CD14-positive monocyte (primary cell): Measurements from ENCODE around the gene RBM42. TPM values are rescaled to one million over a fixed set of nuclear protein-coding genes. Genes with fewer than 3 reads are reported as not detected.

Experiments used
- DNase-seq, 3 donors: peaks; one replicate each; pipeline ENCODE4 v3.0.0-alpha.2; 2011 to 2022
- H2AFZ ChIP-seq: 2 replicates; pipeline ENCODE4 v1.6.0; 2012; ENCODE audit warnings: mild to moderate bottlenecking, low read depth, low read length, inconsistent platforms; ENCODE audit not compliant: insufficient read depth, poor library complexity, severe bottlenecking
- H3K27ac ChIP-seq, 2 donors: 1 replicate in 1 of 2; 2 replicates in 1 of 2; pipeline ENCODE4 v1.5.1; 2012 to 2013; ENCODE audit warnings: low read length in 2 of 2, control low read depth in 1 of 2, inconsistent platforms in 1 of 2, low read depth in 1 of 2, mild to moderate bottlenecking in 1 of 2
- H3K27me3 ChIP-seq, 2 donors: one replicate each; pipeline versions ENCODE4 v1.6.0 to v1.6.1; 2011 to 2013; ENCODE audit warnings: low read length in 2 of 2; ENCODE audit not compliant: control insufficient read depth in 2 of 2, insufficient read depth in 2 of 2
- H3K36me3 ChIP-seq, 2 donors: replicated peaks in 1 of 2; 1 replicate in 1 of 2; 2 replicates in 1 of 2; pipeline versions ENCODE4 v1.5.1 to v1.6.1; 2012 to 2013; ENCODE audit warnings: low read length in 2 of 2, control low read depth in 1 of 2, inconsistent platforms in 1 of 2, mild to moderate bottlenecking in 1 of 2; ENCODE audit not compliant: insufficient read depth in 2 of 2, control insufficient read depth in 1 of 2
- H3K4me1 ChIP-seq, 2 donors: 1 replicate in 1 of 2; 2 replicates in 1 of 2; pipeline versions ENCODE4 v1.5.1 to v1.6.1; 2012 to 2013; ENCODE audit warnings: low read length in 2 of 2, control low read depth in 1 of 2, inconsistent platforms in 1 of 2, mild to moderate bottlenecking in 1 of 2, moderate library complexity in 1 of 2; ENCODE audit not compliant: insufficient read depth in 2 of 2, control insufficient read depth in 1 of 2
- H3K4me2 ChIP-seq: replicated peaks from 2 replicates; pipeline ENCODE3; 2012; ENCODE audit warnings: low read length, moderate library complexity, mild to moderate bottlenecking; ENCODE audit not compliant: poor library complexity, severe bottlenecking; ENCODE audit errors: extremely low read depth
- H3K4me3 ChIP-seq, 3 experiments: fragments of 200-600 bp in 1 of 3; sonication (generic) in 1 of 3; replicated peaks in 1 of 3; 1 replicate in 2 of 3; 2 replicates in 1 of 3; pipeline ENCODE4 v1.5.1; 2011 to 2013; ENCODE audit warnings: low read length in 3 of 3, mild to moderate bottlenecking in 3 of 3, control low read depth in 2 of 3, low read depth in 2 of 3, inconsistent platforms in 1 of 3, moderate library complexity in 1 of 3
- H3K79me2 ChIP-seq: 2 replicates; pipeline ENCODE4 v1.6.0; 2012; ENCODE audit warnings: mild to moderate bottlenecking, control low read depth, inconsistent platforms, low read length, moderate library complexity; ENCODE audit not compliant: insufficient read depth
- H3K9ac ChIP-seq: 2 replicates; pipeline ENCODE4 v1.6.0; 2017; ENCODE audit warnings: low read length, mild to moderate bottlenecking; ENCODE audit not compliant: insufficient read depth, poor library complexity, severe bottlenecking
- H3K9me3 ChIP-seq, 2 donors: replicated peaks in 1 of 2; 1 replicate in 1 of 2; 2 replicates in 1 of 2; pipeline versions ENCODE4 v1.5.1 to v1.6.1; 2012 to 2013; ENCODE audit warnings: low read length in 2 of 2, control low read depth in 1 of 2; ENCODE audit not compliant: control insufficient read depth in 1 of 2, insufficient read depth in 1 of 2
- H4K20me1 ChIP-seq: 2 replicates; pipeline ENCODE4 v1.6.0; 2012; ENCODE audit warnings: mild to moderate bottlenecking, low read length, control low read depth, moderate library complexity; ENCODE audit not compliant: insufficient read depth
- H3K27ac Mint-ChIP-seq, 7 donors: one replicate each; pipeline ENCODE4 v1.8.0; 2020; ENCODE audit warnings: mild to moderate bottlenecking in 7 of 7, mixed read lengths in 7 of 7, moderate library complexity in 6 of 7, inconsistent platforms in 2 of 7
- H3K27me3 Mint-ChIP-seq, 3 donors: one replicate each; pipeline ENCODE4 v1.8.0; 2021 to 2022; ENCODE audit warnings: low read depth in 3 of 3, mild to moderate bottlenecking in 3 of 3, mixed read lengths in 3 of 3, moderate library complexity in 3 of 3, inconsistent platforms in 1 of 3
- H3K36me3 Mint-ChIP-seq, 2 donors: one replicate each; pipeline ENCODE4 v1.8.0; 2020; ENCODE audit warnings: mixed read lengths in 2 of 2, inconsistent platforms in 1 of 2, mild to moderate bottlenecking in 1 of 2
- H3K4me1 Mint-ChIP-seq: one replicate; pipeline ENCODE4 v1.8.0; 2020; ENCODE audit warnings: mild to moderate bottlenecking, mixed read lengths
- H3K4me3 Mint-ChIP-seq, 2 donors: one replicate each; pipeline ENCODE4 v1.8.0; 2020; ENCODE audit warnings: mild to moderate bottlenecking in 2 of 2, mixed read lengths in 2 of 2, moderate library complexity in 1 of 2
- H3K9me3 Mint-ChIP-seq, 7 donors: one replicate each; pipeline ENCODE4 v1.8.0; 2020 to 2022; ENCODE audit warnings: mixed read lengths in 7 of 7, mild to moderate bottlenecking in 6 of 7, moderate library complexity in 6 of 7, inconsistent platforms in 2 of 7
- WGBS: methylation state at CpG from one replicate; pipeline ENCODE4 v1.1.5; 2013; ENCODE audit warnings: missing lambda C conversion rate; ENCODE audit not compliant: insufficient coverage; 5-methylcytosine and 5-hydroxymethylcytosine counted together
- intact Hi-C, 2 donors: fragments of 100-400 bp; cut with micrococcal nuclease; formaldehyde crosslinking; loops; one replicate each; pipeline versions ENCODE4 v1.15.0 to v1.15.1; 2023
- polyA plus RNA-seq, 3 donors: library from polyadenylated mRNA; depleted of rRNA in 1 of 3; unstranded in 2 of 3; stranded (reverse) in 1 of 3; fragments of 300-500 nt in 2 of 3; fragments of >200 nt in 1 of 3; fragmentation: Illumina TruSeq in 2 of 3; gene quantifications; 1 replicate in 2 of 3; 2 replicates in 1 of 3; pipeline ENCODE4 v1.2.3, GENCODE V29; 2012 to 2021
- TF ChIP-seq, protein P1 (sequence below): fragments of 200-600 bp; IDR thresholded peaks from one replicate; pipeline ENCODE4 v1.8.0; 2022; ENCODE audit warnings: antibody characterized with exemption, mild to moderate bottlenecking

The RBM42 gene
- polyA plus RNA-seq, 3 donors, result 29.5 to 53.3 (median 50.3) TPM

DNA sequence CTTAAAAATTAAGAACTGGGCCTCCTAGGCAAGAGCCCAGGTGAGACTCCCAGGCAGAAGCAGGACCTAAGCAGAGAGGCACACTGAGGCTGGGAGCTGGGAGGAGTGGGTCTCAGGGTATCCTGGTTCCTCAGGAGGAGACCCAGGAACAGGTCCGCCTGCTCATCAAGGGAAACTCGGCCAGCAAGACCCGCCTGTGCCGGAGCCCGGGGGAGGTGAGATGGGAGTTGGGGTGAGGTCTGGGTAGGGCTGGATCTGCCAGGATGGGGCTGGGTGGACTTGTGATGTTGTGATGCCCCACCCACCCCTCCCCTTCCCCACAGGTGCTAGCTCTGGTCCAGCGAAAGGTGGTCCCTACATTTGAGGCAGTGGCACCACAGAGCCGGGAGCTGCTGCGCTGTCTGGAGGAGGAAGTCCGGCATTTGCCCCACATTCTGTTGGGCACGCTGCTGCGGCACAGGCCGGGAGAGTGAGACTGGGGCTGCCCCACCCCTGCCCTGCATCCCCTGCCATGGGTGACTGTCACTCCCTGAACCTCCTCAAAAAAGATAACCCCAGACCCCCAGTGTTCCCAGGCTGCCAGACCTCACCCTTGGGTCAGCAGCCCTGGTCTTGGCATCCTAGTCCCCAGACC lies 9.4 kb upstream of the RBM42 start:
- Histone ChIP-seq H3K4me1 (no peaks in the 10 kb centered on the region), H3K27me3 (no peaks in the 10 kb centered on the region), H4K20me1 (no peaks in the 10 kb centered on the region), H3K9me3 (no peaks in the 10 kb centered on the region), H3K36me3 (peaks cover 8 to 20% of the 10 kb centered on the region in 2 donors), H3K79me2 (no peaks in the 10 kb centered on the region), H3K27ac (no peak overlapping the region), H3K4me2 (no peak overlapping the region), H2AFZ (no peak overlapping the region), H3K4me3 (no peak overlapping the region), H3K9ac (no peak overlapping the region)
- peaks cover 18 to 34% of the 10 kb centered on the region in 2 donors for H3K36me3 Mint-ChIP-seq
- H3K27me3 Mint-ChIP-seq, result peaks cover 0 to 3% (median 1%) of the 10 kb centered on the region in 3 donors
- WGBS, result 97% methylated on average over 8 of the region's 12 CpGs
- H3K9me3 Mint-ChIP-seq, result peaks cover 0 to 1% (median 0%) of the 10 kb centered on the region in 7 donors
- DNase-seq, result no peak
- TF ChIP-seq, protein P1, sequence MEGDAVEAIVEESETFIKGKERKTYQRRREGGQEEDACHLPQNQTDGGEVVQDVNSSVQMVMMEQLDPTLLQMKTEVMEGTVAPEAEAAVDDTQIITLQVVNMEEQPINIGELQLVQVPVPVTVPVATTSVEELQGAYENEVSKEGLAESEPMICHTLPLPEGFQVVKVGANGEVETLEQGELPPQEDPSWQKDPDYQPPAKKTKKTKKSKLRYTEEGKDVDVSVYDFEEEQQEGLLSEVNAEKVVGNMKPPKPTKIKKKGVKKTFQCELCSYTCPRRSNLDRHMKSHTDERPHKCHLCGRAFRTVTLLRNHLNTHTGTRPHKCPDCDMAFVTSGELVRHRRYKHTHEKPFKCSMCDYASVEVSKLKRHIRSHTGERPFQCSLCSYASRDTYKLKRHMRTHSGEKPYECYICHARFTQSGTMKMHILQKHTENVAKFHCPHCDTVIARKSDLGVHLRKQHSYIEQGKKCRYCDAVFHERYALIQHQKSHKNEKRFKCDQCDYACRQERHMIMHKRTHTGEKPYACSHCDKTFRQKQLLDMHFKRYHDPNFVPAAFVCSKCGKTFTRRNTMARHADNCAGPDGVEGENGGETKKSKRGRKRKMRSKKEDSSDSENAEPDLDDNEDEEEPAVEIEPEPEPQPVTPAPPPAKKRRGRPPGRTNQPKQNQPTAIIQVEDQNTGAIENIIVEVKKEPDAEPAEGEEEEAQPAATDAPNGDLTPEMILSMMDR, result no peak
- intact Hi-C loops, result no loop called here
- no peak overlapping the region for H3K4me3 Mint-ChIP-seq
- peak overlapping the region in 1 of 7 donors; percentile 50 for H3K27ac Mint-ChIP-seq
- H3K4me1 Mint-ChIP-seq, result no peaks in the 10 kb centered on the region

DNA sequence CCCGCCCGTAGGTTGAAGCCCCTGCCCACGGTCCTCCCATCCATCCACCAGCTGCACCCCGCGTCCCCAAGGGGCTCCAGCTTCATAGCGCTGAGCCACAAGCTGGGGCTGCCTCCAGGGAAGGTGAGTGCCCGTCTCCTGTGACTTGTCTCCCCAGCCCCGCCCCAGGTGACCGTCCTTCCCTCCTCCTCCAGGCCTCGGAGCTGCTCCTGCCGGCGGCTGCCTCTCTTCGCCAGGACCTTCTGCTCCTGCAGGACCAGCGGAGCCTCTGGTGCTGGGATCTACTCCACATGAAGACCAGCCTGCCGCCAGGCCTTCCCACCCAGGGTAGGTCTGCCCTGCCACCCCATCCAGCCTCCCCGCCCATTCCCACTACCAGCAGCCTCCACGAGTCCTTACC lies 8.8 kb upstream of the RBM42 start:
- no peaks in the 10 kb centered on the region for H3K4me1 ChIP-seq
- intact Hi-C loops, result no loop called here
- Mint-ChIP-seq H3K9me3 (peaks cover 0 to 1% (median 0%) of the 10 kb centered on the region in 7 donors), H3K4me3 (no peak overlapping the region), H3K36me3 (peaks cover 15 to 32% of the 10 kb centered on the region in 2 donors), H3K27me3 (peaks cover 0 to 3% (median 1%) of the 10 kb centered on the region in 3 donors), H3K27ac (peak overlapping the region in 1 of 7 donors; percentile 37), H3K4me1 (no peaks in the 10 kb centered on the region)
- H3K27ac ChIP-seq, result no peak overlapping the region
- no peaks in the 10 kb centered on the region for H3K9me3 ChIP-seq
- no peak for DNase-seq
- H3K4me2 ChIP-seq, result no peak overlapping the region
- no peak overlapping the region for H3K9ac ChIP-seq
- no peaks in the 10 kb centered on the region for H3K27me3 ChIP-seq
- H3K4me3 ChIP-seq, result no peak overlapping the region
- H2AFZ ChIP-seq, result no peak overlapping the region
- no peaks in the 10 kb centered on the region for H4K20me1 ChIP-seq
- 97% methylated on average over 6 of the region's 17 CpGs for WGBS
- H3K36me3 ChIP-seq, result peaks cover 8 to 20% of the 10 kb centered on the region in 2 donors
- TF ChIP-seq, protein P1, result no peak
- no peaks in the 10 kb centered on the region for H3K79me2 ChIP-seq
